Activated effector memory CD4-positive, alpha-beta T cell treated with Interleukin-2 at 50 U/mL for 16 hours (primary cell): ENCODE results near the gene OR11A1.
"Not testable (repeated sequence)": the region's sequence is repeated elsewhere in the genome, so short reads cannot be mapped to it uniquely, and the experiment has no call there.

Source experiments
- DNase-seq: peaks from one replicate; pipeline ENCODE4 v3.0.0-alpha.2; 2020

OR11A1 gene

DNA sequence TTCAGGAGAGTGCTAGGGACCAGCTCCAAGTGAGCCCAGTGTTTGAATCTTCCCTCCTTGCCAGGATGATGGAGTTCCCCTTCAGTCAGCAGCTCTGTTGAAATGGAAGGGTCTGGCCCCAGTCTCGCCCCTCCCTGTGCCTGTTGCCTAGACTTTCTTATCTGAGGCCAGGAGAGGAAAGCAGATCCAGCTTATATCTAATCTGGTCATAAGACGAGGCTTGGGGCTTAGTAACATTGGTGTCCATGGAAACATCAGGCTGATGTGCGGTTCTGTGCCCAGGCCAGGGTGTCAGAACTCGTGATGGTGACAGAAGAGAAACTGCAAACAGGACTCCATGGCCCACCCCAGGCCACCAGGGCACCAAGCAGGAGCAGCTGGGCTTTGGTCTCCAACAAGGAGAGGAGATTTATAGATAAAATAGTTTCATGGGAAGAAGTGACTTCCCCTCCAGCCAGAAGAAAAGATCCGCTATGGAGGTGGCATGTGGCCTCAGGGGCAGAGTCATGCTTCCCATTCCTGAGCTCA, 21.1 kb upstream of the OR11A1 start:
- DNase-seq = no peak

DNA sequence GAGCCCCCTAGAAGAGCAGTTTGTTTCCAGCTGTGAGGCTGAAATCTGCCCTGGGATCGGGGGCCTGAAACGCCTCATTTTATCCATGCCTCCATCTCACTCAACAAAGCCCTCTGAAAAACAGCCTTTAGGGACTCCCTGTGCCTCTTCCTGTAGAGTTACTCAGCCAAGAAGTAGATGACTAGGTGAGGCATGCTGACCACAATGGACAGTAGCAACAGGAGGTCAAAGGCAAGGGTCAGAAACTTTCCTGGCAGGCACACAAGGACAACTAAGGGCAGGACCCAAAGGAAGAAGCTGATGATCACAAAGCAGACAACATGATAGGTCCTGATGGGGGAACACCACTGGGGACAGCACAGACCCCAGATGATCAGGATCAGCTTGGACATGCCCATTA, 18.1 kb upstream of the OR11A1 start:
- DNase-seq = no peak

DNA sequence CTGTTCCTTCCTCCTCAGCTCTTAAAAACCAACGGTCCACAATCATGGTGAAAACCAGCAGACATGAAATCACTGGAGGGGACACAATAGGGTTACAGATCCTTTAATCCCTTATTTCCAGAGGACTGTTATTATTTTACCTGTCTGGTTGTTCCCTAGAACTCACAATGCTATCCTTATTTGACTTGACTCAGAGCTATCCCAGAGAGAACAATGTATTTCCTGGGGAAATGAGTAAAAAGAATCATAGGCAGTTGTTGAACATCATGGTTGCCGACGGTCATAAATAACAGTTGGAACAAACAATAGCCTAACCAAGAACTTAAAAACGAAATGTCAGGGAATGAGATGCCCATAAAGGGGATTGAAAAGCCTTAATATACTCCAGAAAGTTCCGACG, 9.4 kb upstream of the OR11A1 start:
- DNase-seq = no peak

DNA sequence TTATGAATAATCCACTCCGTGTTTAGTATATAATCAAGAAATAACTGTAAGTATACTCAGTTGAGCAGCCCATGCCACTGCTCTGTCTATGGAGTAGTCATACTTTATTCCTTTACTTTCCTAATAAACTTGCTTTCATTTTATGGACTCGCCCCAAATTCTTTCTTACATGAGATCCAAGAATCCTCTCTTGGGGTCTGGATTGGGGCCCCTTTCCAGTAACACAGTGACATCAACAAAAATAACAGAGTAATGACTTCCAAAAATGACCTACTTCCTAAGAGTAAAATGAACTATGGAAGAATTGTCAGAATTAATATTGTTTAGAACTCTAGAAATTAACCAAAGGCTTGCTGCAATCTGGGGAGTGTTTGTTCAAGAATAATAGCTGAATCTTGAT, 8.9 kb upstream of the OR11A1 start:
- no peak for DNase-seq

DNA sequence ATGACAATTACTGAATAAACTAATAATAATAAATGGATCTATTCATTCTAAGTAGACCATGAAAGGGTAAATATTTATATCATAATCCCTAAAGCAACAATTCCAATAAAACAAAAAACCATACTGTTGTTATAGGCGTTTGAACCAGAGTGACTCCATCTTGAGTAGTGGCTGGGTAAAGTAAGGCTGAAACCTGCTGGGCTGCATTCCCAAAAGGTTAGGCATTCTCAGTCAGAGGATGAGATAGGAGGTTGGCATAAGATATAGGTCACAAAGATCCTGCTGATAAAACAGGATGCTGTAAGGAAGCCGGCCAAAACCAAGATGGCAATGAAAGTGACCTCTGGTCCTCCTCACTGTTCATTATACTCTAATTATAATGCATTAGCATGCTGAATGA, 8.4 kb upstream of the OR11A1 start:
- no peak for DNase-seq

DNA sequence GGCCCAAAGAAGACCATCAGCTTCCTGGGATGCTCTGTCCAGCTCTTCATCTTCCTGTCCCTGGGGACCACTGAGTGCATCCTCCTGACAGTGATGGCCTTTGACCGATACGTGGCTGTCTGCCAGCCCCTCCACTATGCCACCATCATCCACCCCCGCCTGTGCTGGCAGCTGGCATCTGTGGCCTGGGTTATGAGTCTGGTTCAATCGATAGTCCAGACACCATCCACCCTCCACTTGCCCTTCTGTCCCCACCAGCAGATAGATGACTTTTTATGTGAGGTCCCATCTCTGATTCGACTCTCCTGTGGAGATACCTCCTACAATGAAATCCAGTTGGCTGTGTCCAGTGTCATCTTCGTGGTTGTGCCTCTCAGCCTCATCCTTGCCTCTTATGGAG, 5.2 kb upstream of the OR11A1 start:
- no peak for DNase-seq

DNA sequence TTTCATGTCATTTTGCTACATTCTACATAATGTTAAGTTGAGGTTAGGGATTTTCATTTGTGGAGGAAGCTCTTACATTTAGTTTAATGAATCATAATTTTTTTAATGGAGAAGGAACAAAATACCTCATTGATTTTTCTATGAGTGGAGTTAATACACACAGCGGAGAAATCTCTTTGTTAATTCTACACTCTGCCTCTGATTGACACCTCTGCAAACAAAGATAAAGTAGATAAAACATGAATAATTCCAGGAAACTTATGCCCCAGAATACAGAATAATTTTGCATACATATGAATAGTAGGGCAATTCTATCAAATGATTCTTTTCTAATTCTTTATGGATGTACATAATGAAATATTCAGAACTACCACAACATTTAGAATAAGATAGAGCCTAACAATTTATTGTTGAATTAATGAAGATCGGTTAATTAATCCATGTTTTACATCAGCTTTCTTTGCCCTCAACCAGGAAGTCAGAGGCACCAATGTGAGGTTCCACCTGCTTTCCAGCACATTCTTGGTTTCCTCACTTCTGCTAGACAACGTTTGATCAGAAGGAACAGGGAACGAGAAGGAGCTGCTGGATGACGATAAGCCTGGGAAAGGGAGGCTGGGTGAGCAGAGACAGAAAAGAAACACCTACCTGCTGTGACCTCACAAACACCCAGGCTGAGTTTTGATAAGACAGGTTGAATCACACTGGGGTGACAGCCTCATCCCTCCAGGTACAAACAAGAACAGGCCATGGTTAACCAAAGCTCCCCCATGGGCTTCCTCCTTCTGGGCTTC, 4.3 kb upstream of the OR11A1 start:
- no peak for DNase-seq

DNA sequence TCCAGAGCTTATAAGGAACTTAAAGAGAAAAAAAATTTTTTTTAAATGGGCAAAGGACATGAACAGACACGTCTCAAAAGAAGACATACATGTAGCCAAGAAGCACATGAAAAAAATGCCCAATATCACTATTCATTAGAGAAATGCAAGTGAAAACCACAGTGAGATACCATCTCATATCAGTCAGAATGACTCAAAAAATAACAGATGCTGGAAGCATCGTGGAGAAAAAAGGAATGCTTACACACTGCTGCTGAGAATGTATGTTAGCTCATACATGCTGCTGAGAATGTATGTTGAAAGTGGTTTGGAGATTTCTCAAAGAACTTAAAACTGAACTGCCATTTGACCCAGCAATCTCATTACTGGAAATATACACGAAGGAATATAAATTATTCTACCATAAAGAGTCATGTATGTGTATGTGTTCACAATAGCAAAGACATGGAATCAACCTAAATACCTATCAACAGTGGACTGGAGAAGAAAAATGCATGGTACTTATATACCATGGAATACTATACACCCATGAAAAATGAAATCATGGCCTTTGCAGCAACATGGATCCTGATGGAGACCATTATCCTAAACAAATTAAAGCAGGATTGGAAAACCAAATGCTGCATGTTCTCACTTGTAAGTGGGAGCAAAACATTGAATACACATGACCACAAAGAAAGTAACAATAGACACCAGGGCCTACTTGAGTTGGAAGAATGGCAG, 5.2 kb downstream of the OR11A1 start:
- no peak for DNase-seq

DNA sequence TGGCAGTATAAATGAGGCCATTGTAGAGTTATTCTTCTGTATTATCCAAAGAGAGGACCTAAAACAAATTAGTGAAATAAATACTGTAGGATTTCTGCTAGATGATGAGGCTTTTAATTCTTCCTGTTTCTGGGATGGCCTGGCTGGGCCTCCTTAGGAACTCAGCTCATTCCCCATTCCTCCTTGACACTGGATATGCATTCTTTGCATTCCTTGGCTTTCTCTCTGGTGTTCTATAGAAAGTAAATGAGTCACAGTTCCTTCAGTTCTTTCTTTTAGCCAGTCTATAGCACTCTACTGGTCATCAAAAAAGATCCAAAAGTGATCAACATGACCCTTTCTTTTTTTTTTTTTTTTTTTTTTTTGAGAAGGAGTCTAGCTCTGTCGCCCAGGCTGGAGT, 9.2 kb downstream of the OR11A1 start:
- no peak for DNase-seq

DNA sequence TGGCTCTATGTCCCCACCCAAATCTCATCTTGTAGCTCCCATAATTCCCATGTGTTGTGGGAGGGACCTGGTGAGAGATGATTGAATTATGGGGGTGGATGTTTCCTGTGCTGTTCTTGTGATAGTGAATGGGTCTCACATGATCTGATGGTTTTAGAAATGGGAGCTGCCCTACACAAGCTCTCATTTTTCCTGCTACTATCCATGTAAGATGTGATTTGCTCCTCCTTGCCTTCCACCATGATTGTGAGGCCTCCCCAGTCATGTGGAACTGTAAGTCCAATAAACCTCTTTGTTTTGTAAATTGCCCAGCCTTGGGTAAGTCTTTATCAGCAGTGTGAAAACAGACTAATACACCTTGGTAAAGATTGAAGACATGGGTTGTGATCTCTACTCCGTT, 12.8 kb downstream of the OR11A1 start:
- not testable (repeated sequence) for DNase-seq

DNA sequence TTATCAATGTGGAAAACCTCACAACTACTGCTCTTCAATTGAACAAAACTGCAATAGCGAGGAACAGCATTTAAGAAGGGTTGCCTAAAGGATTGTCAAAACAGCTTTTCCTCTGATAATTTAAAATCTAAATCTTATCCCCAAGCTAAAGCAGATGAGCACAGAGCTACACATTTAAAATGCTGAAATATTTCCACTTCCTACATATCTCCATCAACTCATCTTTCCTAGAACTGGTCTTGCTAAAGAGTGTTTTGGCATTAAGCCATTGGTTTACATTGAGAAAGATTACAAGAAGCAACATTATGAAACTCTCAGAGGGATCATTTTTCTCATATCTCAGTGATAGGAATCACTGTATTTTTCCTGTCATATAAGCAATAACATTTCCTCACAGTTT, 14.2 kb downstream of the OR11A1 start:
- no peak for DNase-seq

DNA sequence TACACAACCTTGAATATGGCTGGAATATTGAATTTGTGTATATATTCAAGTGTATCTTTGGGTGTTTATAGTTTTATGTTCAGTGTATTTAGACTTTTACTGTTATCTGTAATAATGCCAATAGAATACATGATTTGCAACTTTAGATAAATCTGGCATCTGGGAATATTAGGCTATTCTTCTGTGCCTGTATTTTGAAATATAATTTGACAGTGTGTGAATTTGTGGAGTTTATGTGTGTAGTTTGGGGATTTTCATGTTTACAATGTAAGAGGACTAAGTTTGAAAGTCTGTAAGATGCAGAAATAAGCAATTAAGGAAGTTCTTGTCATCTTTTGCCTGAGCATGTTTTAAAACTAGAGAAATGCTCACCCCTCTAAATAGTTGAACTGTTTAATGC, 17.9 kb downstream of the OR11A1 start, which contains the start of gene OR10C1:
TSS of gene OR10C1 (plus strand) at position 301 of the 400 bp plus-strand sequence. CDS start 710 bp downstream, outside the sequence.
- DNase-seq = no peak

DNA sequence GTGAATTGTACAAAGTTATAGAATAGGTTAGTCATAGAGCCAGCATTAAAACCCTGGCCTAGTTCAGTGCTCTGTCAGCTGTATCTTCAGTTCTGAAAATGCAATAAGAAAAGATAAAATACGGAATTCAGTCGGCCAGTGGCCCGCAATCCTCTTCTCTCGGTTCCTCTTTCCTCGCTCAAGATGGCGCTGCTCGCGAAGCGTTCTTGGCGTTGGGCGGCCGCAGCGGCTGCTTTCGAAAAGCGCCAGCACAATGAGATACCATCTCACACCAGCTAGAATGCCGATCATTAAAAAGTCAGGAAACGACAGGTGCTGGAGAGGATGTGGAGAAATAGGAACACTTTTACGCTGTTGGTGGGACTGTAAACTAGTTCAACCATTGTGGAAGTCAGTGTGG, 20.1 kb downstream of the OR11A1 start:
- not testable (repeated sequence) for DNase-seq

DNA sequence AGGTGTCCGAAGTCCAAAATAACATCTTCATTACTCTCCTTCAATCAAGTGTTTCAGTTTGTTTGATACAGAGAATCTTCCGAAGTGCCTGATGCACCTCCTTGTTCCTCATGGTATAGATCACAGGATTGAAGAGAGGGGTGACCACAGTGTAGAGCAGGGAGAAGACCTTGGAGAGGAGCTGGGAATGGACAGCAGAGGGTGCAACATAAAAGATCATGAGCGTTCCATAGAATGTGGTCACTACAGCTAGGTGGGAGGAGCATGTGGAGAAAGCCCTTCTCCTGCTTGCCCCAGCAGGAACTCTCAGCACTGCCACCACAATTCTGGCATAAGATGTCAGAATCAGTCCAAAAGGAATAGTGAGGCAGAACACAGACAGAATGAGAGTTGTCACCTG, 30.2 kb downstream of the OR11A1 start:
- DNase-seq = no peak

DNA sequence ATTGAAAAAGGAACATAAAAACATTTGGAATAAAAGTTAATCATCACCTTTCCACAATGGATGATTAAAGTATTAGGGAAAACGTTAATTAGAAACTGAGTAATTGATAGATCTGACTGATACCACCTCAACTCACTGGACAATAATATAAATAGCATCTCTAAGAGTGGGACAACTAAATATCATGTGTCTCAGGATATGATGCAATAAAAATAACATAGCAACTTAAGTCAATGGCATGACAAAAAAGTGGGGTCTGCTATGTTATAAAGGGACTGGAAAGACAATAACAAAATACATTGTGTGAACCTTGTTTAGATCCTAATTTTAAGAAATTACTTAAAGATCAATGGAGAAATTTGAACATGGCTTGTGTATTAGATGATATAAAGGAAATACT, 31.8 kb downstream of the OR11A1 start:
- no peak for DNase-seq

DNA sequence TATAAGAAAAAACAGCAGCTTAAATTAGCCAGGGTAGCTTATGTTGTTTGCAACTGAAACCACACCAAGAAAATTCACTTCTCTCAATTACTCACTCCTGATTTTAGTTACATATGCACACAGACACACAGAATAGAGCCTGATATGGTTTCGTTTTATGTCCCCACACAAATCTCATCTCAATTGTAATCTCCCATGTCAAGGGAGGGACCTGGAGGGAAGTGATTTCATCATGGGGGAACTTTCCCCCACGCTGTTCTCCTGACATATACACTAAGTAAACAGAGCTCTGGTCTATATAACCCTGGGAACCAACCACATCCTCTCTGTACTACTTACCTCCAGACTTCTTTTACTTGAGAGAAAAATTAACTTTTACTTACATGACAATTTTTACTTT, 32.3 kb downstream of the OR11A1 start:
- DNase-seq = no peak

DNA sequence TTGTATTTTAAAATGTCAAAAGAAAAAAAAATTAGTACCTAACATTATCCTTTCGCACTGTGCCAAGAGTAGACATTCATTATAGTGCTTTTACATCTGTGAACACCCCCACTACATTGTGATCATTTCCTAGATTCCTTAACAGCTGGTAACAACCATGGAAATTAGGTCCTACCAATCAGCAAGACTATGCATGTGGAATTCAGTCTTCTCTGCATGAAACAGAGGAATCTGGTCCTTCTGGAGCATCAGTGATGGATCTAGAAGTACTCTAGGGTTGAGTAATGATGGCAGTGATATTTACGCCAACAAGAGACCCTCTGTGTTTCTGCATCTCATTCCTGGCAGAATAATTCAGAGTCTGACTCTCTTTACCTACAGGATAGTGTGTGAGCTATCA, 32.7 kb downstream of the OR11A1 start:
- DNase-seq = no peak

DNA sequence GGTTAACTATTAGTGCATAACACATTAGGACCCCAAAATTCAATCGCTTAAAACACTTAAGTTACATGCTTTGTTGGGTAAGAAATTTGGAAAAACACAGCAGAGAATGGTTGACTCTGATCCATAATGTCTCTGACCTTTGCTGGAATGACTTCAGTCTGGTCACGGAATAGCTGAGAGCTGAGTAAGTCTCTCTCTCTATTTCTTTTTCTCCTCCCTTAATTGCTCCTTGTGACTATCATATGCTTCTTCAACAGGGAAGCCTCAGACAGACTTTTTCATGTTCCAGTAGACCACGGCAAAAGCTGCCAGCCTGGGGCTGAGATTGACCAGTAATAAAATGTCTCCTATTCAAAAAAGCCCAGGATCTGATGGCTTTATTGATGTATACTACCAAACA, 37.4 kb downstream of the OR11A1 start:
- DNase-seq = no peak

DNA sequence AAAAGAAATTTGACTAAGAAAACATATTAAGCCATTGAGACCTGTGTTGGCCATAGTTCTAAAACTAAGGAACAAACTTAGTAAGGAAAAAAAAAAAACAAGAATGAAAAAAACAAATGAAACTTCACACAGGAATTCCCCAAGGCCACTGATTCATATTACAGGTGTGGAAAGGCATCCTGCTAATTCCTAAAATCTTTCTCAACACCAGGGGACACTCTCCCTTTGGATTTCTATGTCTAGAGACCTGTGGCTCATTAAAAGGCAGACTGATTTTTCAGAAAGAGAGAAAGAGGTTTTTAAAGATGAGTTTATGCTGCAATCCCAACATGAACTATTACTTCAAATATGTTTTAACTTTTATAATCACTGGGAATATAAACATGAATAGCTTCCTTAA, 42.3 kb downstream of the OR11A1 start, which contains the start of gene OR12D1:
TSS of gene OR12D1 (plus strand) at position 341 of the 400 bp plus-strand sequence.
- no peak for DNase-seq

DNA sequence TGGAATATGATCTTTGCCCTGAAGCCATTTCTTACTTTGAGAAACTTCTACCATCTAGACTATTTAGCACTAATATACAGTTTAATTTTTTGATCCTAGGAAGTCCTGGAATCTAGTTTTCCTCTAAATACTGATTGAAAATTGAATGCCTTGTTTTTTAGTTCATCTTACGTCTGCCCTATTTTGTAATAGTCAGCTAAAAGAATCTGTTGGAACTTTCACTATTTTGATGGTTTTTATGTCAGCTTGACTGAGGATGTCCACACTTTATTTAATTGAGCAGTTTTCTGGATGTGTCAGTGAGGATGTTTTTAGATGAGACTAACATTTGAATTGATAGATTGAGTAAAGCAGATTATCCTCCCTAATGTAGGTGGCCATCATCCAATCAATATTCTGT, 53.1 kb downstream of the OR11A1 start:
- no peak for DNase-seq

DNA sequence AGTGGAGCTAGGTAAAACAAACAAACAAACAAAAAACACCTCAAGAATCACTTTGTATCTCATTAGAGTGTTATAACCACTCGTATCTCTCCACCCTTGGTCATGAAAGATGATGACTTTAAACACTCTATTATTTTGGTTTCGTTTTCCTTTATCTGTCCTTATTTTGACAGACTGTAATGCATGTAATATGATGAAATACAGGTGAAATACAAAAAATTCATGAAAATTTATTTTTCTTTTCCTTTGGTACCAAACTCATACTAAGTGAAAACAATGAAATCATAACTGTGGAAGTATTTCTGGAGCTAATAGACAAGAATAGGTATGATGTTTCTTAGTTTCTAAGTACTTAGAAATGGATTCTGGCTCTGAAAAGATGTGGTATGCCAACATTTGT, 57.3 kb downstream of the OR11A1 start:
- no peak for DNase-seq

DNA sequence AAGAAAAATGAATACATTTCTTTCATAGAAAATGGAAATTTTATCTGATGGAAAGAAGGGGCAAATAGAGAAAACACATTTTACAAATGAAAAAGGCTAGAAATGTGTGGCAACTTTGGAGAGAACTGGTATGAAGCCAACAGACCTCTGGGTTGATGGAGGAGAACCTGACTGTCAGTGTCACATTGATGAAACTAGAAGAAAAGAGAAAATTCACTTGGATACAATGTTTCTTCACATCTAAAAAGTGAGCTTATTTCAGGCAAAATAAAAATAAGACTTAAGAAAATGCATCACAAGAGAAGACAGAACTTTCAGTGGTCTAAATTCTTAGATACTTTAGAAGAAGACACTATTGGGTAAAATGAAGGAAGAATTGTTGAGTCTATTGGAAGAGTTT, 61.5 kb downstream of the OR11A1 start, which contains the start of gene OR12D2:
TSS of gene OR12D2 (plus strand) at position 301 of the 400 bp plus-strand sequence. CDS start 1,069 bp downstream, outside the sequence.
- no peak for DNase-seq

DNA sequence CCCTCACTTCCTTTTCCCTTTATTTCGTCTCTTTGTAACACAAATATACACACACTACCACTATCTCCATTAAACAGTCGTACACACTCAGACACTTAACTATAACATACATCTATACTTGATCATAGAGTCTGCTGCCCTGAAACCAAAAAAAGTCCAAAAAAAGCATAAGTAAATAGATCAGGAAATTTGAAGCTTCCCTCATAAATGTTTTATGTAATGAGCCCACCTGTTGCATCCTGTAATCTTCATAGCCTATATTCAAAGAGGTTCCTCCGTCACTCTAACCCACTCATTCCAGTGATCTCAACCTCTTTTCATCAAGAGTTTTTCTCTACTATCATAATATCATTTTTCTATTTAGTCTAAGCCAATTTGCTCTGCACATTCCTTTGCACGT, 68.3 kb downstream of the OR11A1 start:
- DNase-seq = no peak

DNA sequence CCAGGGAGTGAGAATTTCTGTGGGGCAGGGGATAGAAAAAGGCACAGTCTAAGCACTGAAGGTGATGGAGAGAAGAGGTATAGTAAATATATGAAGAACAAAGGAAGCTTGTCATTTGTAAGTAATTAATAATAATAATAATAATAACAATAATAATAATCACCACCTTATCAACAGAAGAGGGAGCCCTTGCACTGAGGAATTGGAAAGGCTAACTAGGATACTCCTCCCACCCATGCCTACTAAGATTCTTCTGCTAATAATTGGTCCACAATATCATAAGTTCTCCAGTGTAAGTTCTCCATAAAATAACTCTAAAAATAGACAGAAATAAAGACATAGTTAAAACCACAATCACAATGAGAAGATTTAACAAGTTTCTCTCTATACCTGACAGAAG, 80.9 kb downstream of the OR11A1 start:
- no peak for DNase-seq
